ENCODE results near the gene HOXA6.

HOXA6 gene

GRCh38 chr7:27161721-27162560 lies 14.4 kb upstream of the HOXA6 start:
- H4K20me1 ChIP-seq: peaks cover 92% of the 10 kb centered on the region
- H3K9ac ChIP-seq: no peak overlapping the region
- peaks cover 9% of the 10 kb centered on the region for H3K4me1 ChIP-seq
- H3K4me3 ChIP-seq: no peak overlapping the region
- H3K27me3 ChIP-seq: peaks cover 100% of the 10 kb centered on the region
- H3K4me2 ChIP-seq: no peak overlapping the region
- peaks cover 35% of the 10 kb centered on the region for H3K9me3 ChIP-seq
- H3K36me3 ChIP-seq: no peaks in the 10 kb centered on the region
- H3K27ac ChIP-seq: no peak overlapping the region
- no peak for TF ChIP-seq Cebpa-rat (IDR thresholded peaks at IDR 0.05)

- peaks cover 9% of the 10 kb centered on the region for H3K4me1 ChIP-seq
- peak overlapping the region; percentile 95 for H3K4me2 ChIP-seq
- H3K4me3 ChIP-seq: peak overlapping the region; percentile 66
- peaks cover 100% of the 10 kb centered on the region for H3K27me3 ChIP-seq
- H3K9ac ChIP-seq: no peak overlapping the region
- H4K20me1 ChIP-seq: peaks cover 88% of the 10 kb centered on the region
- H3K36me3 ChIP-seq: no peaks in the 10 kb centered on the region
- TF ChIP-seq Cebpa-rat (IDR thresholded peaks at IDR 0.05): no peak
- peaks cover 37% of the 10 kb centered on the region for H3K9me3 ChIP-seq
- H3K27ac ChIP-seq: no peak overlapping the region
Measured at GRCh38 chr7:27161214-27161720, 13.7 kb upstream of the HOXA6 start.

GRCh38 chr7:27160546-27161213 lies 13.1 kb upstream of the HOXA6 start:
- H3K36me3 ChIP-seq: no peaks in the 10 kb centered on the region
- no peak overlapping the region for H3K9ac ChIP-seq
- peaks cover 37% of the 10 kb centered on the region for H3K9me3 ChIP-seq
- H3K4me1 ChIP-seq: peaks cover 9% of the 10 kb centered on the region
- peaks cover 100% of the 10 kb centered on the region for H3K27me3 ChIP-seq
- peak overlapping the region; percentile 66 for H3K4me3 ChIP-seq
- H4K20me1 ChIP-seq: peaks cover 88% of the 10 kb centered on the region
- peak overlapping the region; percentile 95 for H3K4me2 ChIP-seq
- TF ChIP-seq Cebpa-rat (IDR thresholded peaks at IDR 0.05): no peak
- H3K27ac ChIP-seq: no peak overlapping the region

GRCh38 chr7:27160145-27160545 lies 12.6 kb upstream of the HOXA6 start:
- no peak for TF ChIP-seq Cebpa-rat (IDR thresholded peaks at IDR 0.05)
- Histone ChIP-seq H4K20me1 (peaks cover 88% of the 10 kb centered on the region), H3K27ac (no peak overlapping the region), H3K4me3 (peak overlapping the region; percentile 66), H3K27me3 (peaks cover 100% of the 10 kb centered on the region), H3K4me2 (peak overlapping the region; percentile 95), H3K36me3 (no peaks in the 10 kb centered on the region), H3K4me1 (peaks cover 9% of the 10 kb centered on the region), H3K9ac (no peak overlapping the region), H3K9me3 (peaks cover 37% of the 10 kb centered on the region)

- no peaks in the 10 kb centered on the region for H3K36me3 ChIP-seq
- no peak overlapping the region for H3K4me3 ChIP-seq
- H4K20me1 ChIP-seq: peaks cover 88% of the 10 kb centered on the region
- peaks cover 41% of the 10 kb centered on the region for H3K9me3 ChIP-seq
- peaks cover 9% of the 10 kb centered on the region for H3K4me1 ChIP-seq
- no peak overlapping the region for H3K27ac ChIP-seq
- H3K9ac ChIP-seq: no peak overlapping the region
- peaks cover 100% of the 10 kb centered on the region for H3K27me3 ChIP-seq
- TF ChIP-seq Cebpa-rat (IDR thresholded peaks at IDR 0.05): no peak
- H3K4me2 ChIP-seq: peak overlapping the region; percentile 95; the same call in 1 of the 2 replicates
Measured at GRCh38 chr7:27159266-27160144, 11.9 kb upstream of the HOXA6 start.

GRCh38 chr7:27158436-27159265 lies 11.1 kb upstream of the HOXA6 start:
- Histone ChIP-seq H3K9ac (no peak overlapping the region), H3K9me3 (peaks cover 41% of the 10 kb centered on the region), H3K27ac (no peak overlapping the region), H4K20me1 (peaks cover 88% of the 10 kb centered on the region), H3K36me3 (no peaks in the 10 kb centered on the region), H3K4me3 (no peak overlapping the region), H3K27me3 (peaks cover 100% of the 10 kb centered on the region), H3K4me1 (peaks cover 9% of the 10 kb centered on the region), H3K4me2 (no peak overlapping the region)
- no peak for TF ChIP-seq Cebpa-rat (IDR thresholded peaks at IDR 0.05)

GRCh38 chr7:27157702-27158431 lies 10.3 kb upstream of the HOXA6 start:
- Histone ChIP-seq H3K4me1 (peaks cover 9% of the 10 kb centered on the region), H3K9me3 (peaks cover 41% of the 10 kb centered on the region), H3K36me3 (no peaks in the 10 kb centered on the region), H3K27ac (no peak overlapping the region), H3K27me3 (peaks cover 100% of the 10 kb centered on the region), H3K4me2 (no peak overlapping the region), H3K9ac (no peak overlapping the region), H4K20me1 (peaks cover 88% of the 10 kb centered on the region), H3K4me3 (no peak overlapping the region)
- no peak for TF ChIP-seq Cebpa-rat (IDR thresholded peaks at IDR 0.05)

- TF ChIP-seq Cebpa-rat (IDR thresholded peaks at IDR 0.05): no peak
- Histone ChIP-seq H3K4me3 (no peak overlapping the region), H4K20me1 (peaks cover 88% of the 10 kb centered on the region), H3K27me3 (peaks cover 100% of the 10 kb centered on the region), H3K4me2 (no peak overlapping the region), H3K36me3 (no peaks in the 10 kb centered on the region), H3K9ac (no peak overlapping the region), H3K9me3 (peaks cover 41% of the 10 kb centered on the region), H3K4me1 (peaks cover 13% of the 10 kb centered on the region), H3K27ac (no peak overlapping the region)
Measured at GRCh38 chr7:27156916-27157701, 9.5 kb upstream of the HOXA6 start.

All from BLaER1 (cell line).